Dermis blood vessel endothelial cell (primary cell): ENCODE data around the gene TTC3. TPM values are rescaled to one million over a fixed set of nuclear protein-coding genes. Genes with fewer than 3 reads are reported as not detected.

Source experiments
- DNase-seq: peaks from one replicate; pipeline ENCODE4 v3.0.0; 2010
- total RNA-seq: library from RNA; depleted of rRNA; stranded (reverse); fragments of >200 nt; gene quantifications from 2 replicates; pipeline ENCODE4 v1.2.3, GENCODE V29; 2014

TTC3 gene
- total RNA-seq, 1 donor from 2014 or later: 198 TPM

GRCh38 chr21:37155186-37155585 is 82.1 kb downstream of the TTC3 start:
- no peak for DNase-seq

DNA sequence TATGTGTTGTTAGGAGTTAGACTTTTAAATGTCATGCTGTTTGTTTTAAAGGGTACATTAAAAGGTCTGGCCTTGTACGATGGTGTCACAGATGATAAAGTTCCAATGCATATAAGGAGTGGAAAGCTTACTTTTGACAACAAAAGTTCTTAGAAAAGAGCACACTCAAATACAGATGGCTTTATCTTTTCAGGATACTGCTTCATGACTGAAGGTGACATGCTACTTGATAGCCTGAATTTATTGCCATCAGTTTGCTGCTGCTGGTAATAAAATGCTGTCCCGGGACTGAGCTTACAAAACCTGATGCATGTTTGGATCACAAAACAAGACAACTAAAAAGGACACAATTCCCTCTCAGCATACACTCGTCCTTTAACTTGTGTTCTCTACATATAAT is 84.9 kb downstream of the TTC3 start:
- no peak for DNase-seq

DNA sequence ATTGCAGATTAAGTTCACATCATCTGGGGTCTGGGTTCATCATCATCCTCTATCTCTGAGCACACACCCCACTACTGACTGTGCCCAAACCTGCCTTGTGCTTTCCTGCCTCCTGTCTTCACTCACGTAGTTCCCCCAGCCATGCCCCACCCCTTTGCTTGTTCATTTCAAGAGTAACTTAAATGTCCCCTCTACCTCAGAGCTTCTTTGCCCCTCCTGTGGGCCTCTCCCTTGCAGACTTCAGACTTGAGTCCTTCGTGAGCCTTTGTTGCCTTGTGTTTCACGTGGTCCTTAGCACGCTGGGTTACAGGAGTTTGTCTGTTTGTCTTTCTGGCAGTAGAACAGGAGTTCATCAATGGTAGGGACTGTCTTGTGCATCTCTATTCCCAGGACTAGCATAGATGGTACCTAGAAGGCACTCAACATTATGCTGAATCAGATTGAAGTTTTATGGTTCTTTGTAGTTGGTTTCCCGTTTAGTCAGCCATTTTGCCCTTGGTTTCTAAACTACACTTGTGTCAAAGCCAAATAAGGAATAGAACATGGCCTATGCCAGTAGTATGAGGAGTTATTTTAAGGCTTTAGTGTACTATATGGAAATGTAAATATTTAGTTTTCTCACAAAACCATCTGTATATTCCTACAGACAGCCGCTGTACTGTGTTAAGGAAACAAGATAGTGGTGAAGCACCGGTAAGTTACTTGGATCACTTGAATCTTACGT is 86.2 kb downstream of the TTC3 start:
- DNase-seq: no peak

DNA sequence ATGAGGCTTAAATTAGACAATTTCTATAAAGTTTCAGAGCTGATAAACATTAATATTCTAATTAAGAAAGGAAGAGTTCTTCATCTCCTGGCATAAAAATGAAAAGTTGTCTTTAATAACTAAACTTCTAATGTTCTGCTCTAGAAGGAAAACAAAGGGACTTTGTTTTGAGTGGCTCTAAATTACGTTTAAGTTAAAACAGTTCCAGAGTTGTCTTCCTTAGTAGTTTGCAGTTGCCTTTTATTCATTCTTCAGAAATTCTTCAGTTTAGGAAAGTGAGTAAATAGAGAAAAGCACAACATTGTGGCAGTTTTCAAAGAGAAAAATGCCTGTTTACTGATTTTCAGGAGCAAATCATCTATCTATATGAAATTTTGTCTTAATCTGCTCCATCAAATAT is 86.9 kb downstream of the TTC3 start:
- no peak for DNase-seq

DNA sequence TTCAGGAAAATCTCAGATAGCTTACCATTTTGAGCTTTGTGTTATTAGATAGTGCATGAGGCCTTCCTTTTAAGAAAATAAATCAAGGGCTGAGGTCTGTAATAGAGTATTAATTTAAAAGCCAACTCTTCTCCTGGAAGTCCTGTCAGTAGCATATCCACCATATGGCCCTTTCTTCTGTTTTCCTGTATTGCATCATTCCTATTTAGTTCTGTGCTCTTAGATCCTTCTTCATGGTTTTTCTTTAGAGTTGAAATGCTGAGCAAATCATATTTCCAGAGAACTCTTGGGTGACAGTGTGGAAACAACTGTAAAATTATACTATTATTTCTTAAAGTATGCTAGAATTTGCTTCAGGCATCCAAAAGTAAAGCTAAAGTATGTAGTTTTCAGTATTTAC is 91.7 kb downstream of the TTC3 start:
- no peak for DNase-seq

DNA sequence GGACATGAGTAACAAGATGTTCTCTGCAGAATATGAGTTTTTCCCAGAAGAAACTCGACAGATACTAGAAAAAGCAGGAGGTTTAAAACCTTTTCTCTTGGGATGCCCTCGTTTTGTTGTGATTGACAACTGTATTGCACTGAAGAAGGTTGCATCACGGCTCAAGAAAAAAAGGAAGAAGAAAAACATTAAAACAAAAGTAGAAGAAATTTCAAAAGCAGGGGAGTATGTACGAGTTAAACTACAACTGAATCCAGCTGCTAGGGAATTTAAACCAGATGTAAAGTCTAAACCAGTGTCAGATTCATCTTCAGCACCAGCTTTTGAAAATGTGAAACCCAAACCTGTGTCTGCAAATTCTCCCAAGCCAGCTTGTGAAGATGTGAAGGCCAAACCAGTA is 92.5 kb downstream of the TTC3 start:
- no peak for DNase-seq

DNA sequence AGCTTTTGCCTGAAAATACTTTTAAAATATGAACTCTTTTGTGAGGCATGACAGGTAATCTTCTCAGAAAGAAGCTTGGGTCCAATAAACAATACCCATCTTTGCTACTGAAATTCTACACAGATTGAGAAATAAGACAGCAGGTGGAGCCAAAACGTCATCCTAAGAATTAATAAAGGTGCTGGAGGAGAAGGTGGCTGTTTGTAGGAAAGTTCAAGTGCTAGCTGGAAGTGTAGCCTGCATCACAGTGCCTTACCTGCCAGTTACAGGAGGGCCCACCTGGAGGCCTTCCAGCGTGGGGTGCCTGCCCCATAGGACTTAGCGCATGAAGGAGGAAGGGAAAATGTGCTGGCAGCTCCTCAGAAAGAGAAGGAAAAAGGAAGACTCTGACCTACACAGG is 93.7 kb downstream of the TTC3 start:
- DNase-seq: peak; percentile 71

GRCh38 chr21:37168666-37169065 is 95.6 kb downstream of the TTC3 start:
- DNase-seq: no peak

GRCh38 chr21:37172646-37173045 is 99.6 kb downstream of the TTC3 start:
- DNase-seq: no peak

DNA sequence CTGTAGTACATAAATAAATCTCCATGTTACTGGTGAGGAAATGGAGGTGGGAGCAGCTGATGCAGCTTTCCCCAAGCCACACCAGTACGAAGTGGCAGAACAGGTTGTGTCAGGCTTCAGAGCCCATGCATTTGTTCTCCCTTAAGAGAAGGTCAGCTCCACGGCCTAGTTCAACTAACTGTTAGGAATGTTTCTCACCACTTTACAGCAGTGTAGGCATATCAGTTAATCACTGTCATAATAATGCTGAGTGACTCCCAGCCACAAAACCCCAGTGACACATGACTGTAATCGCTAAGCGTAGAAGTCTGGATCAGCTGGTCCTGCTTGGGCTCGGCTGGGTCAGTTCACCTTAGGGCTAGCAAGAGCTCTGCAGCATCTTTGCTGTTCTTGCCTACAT is 103.7 kb downstream of the TTC3 start:
- DNase-seq: no peak

DNA sequence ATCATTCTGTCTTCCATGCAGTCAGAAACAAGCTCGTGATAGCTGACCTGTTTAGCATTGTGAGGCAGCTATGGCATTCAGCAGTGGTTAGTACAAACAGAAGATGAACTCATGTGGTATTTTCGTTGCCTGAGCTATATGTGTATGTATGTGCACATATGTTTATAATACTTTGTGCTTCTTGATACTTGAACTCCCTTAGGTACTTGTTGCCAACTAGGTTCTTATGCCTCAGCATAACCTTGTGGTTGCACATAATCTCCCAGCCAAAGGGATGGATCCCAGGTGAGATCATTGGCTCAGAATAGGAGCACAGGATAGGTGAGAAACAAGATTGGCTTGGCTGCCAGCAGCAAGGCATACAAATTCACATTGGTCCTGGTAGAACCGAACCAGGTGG is 108.0 kb downstream of the TTC3 start:
- no peak for DNase-seq

- no peak for DNase-seq
These were observed 109.2 kb downstream of the TTC3 start for GRCh38 chr21:37182222-37182621.

GRCh38 chr21:37183749-37184148 is 110.7 kb downstream of the TTC3 start:
- DNase-seq: no peak

DNA sequence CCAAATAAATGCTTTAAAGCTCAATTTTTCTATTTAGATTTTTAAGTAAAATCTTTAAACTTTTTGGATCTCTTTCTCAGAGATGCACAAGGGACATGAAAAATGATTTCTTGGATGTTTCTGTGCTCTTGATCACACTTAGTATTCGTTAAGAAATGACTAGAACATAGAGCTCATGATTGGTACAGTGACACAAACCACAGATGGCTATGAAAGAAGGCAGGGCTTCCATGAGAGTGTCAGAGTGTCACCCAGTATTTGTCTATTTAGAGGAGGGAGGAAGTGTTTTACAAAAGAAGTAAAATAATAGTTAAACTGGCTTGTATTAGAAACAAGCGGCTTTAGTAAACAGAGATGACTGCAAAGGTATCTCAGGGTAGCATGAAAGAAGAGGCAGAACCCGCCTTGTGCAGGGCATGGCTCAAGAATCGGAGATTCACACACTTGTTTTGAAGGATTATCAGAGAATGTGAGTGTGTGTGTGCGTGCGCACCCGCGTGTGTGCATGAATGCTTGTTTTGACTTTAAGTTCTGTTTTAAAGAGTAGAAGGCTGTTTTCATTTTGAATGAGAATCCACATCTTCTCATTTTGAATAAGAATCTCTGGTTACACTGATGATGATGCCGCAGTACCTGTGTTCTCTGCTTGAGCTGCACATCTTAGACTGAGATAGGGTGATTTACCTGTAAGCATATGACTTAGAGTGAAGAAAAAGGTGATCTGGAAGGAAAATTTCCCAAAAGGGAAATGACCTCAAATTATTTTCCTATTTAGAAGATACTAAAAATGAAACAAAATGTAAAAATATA is 111.9 kb downstream of the TTC3 start:
- no peak for DNase-seq

- DNase-seq: no peak
These were observed 113.9 kb downstream of the TTC3 start for GRCh38 chr21:37186983-37187382.

GRCh38 chr21:37188825-37189224 is 115.8 kb downstream of the TTC3 start:
- DNase-seq: no peak

DNA sequence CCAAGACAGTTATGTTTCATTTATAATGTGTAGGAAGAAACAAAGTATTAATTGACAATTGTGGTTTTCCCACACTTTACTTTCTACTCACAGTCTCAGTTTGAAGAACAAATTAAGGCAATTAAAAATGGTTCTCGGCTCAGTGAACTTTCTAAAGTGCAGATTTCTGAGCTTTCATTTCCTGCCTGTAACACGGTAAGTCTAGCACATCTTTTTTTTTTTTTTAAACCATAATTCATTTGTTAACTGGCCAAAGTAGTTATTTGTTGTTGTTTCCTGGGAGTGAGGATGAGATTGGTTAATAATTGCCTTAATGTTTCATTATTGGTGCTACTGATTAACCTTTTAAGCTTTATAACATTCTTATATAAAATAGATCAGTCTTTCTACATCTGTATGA is 119.0 kb downstream of the TTC3 start:
- DNase-seq: no peak

DNA sequence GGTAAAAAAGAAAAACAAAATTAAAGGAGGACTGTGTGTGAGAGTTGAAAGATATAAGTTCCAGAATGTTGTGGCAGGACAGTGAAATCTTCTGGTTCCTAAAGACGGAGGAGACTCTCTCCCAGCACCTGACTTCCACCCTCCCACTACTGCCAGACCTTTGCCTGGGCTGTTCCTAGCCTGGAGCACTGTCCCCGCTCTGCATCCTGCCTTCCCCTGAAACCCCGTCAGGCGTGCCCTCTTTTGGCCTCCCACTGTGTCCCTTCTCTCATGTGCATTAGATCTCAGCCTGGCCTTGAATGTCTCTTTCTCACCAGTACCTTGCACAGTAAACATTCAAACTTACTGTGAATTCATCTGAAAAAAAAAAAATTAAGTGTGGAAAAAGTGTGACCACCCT is 120.0 kb downstream of the TTC3 start:
- DNase-seq: no peak

DNA sequence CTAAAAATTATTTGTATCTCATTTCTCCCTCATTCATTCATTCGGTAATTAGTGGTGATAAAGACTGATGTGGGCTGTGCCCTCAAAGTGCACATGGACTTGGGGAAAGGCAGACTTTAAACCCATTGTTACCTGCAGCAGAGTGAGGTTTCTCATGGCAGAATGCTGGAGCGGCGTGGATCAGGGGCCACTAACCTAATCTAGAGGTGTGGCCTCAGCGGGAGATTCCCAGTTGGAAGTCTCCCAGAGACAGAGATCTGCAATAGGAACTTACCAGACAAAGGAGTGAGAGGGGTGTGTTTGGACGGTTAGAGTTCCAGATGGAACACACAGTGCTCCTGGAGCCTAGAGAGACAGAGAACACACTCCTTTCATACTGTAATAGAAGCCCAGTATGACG is 120.6 kb downstream of the TTC3 start:
- no peak for DNase-seq

DNA sequence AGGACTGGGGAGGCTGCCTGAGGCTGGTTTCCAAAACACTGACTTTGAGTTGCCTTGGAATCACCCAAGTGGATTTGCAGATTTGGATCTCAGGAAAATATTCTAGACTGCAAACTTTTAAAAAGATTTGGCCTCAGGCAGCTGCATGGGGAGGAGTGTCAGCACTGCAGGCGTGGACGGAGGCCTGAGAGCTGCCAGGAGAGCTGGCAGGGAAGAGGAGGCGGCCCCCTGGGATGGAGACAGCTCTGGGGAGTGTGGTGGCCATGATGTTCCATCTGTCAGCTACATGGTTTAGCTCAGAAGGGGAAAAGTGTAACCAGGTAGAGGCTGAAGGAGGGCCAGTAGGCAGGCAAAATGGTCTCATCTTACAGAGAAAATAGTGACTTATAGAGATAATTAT is 122.0 kb downstream of the TTC3 start:
- no peak for DNase-seq

- DNase-seq: no peak
These were observed 122.6 kb downstream of the TTC3 start for GRCh38 chr21:37195610-37196009.

DNA sequence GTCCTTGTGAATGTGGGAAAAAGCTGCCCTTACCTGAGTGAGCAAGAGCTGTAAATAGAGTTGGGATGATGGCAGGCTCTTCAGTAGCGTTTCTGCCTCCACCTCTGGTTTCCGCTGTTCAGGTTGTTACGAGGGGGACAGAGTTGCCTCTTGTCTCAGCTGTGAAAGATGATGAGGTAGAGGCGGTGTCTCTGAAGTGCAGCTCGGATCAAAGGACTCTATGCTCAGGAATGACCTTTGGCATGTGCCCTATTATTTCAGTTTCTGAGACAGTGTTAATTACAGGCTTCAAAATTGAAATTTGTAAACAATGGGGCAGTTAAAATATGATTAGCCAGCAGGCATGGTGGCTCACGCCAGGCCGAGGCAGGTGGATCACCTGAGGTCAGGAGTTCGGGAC is 123.8 kb downstream of the TTC3 start:
- DNase-seq: no peak

GRCh38 chr21:37197746-37198145 is 124.7 kb downstream of the TTC3 start:
- no peak for DNase-seq
